HCT116 (cell line): ENCODE data around the gene DRG1. TPM values are rescaled to one million over a fixed set of nuclear protein-coding genes. Genes with fewer than 3 reads are reported as not detected.

Experiments
- ATAC-seq: fragments of 200-7000 bp; cut with Tn5 transposase; 2 replicates; pipeline ENCODE4 v1.9.1; 2020; ENCODE audit warnings: mild to moderate bottlenecking, moderate library complexity
- BruUV-seq: library from RNA; stranded (reverse); fragments of 400-500 nt; replicated peaks from 2 replicates; lab custom pipeline; 2021; lab: Mats Ljungman, UMichigan
- CTCF ChIA-PET: fragments of 300-600 bp; sonication (Branson Sonifier 250); formaldehyde crosslinking; loops from one replicate; lab custom pipeline; 2021; ENCODE audit warnings: antibody characterized with exemption; lab: Charles Lee
- POLR2A ChIA-PET: fragments of 300-600, 350-600 bp; sonication (Branson Sonifier 250); formaldehyde crosslinking; loops from one replicate; lab custom pipeline; 2021; ENCODE audit warnings: antibody characterized with exemption; lab: Charles Lee
- RAD21 ChIA-PET, 2 experiments: fragments of 300-600 bp; sonication (Branson Sonifier 250); formaldehyde crosslinking; loops; one replicate each; lab custom pipeline; 2023; ENCODE audit warnings: low total read pairs in 2 of 2; ENCODE audit not compliant: uncharacterized antibody in 2 of 2, unreplicated experiment in 2 of 2, low non-redundant PET in 1 of 2; lab: Charles Lee
- DNase-seq: peaks from one replicate; pipeline ENCODE4 v3.0.0-alpha.2; 2010; ENCODE audit warnings: low read depth, low spot score
- H2AFZ ChIP-seq: fragments of 200-600 bp; shearing (Covaris generic), sonication (generic); 2 replicates; pipeline ENCODE4 v1.6.1; 2017; ENCODE audit warnings: low read depth, mixed run types, mixed read lengths, antibody characterized with exemption, low read length; ENCODE audit not compliant: poor library complexity, severe bottlenecking
- H3K27ac ChIP-seq: 2 replicates; pipeline ENCODE4 v1.5.1; 2012; ENCODE audit warnings: low read depth, low read length
- H3K27me3 ChIP-seq: fragments of 200-600 bp; sonication (generic); 2 replicates; pipeline ENCODE4 v1.6.1; 2016; ENCODE audit warnings: mixed run types, low read length, mixed read lengths; ENCODE audit not compliant: insufficient read depth
- H3K36me3 ChIP-seq, 2 experiments: fragments of 200-500 bp in 1 of 2; fragments of 200-600 bp in 1 of 2; sonication (Bioruptor generic) in 1 of 2; sonication (generic) in 1 of 2; 2 replicates each; pipeline versions ENCODE4 v1.5.1 to v1.6.1; 2014 to 2016; ENCODE audit warnings: low read length in 2 of 2, inconsistent platforms in 1 of 2, mixed read lengths in 1 of 2, mixed run types in 1 of 2; ENCODE audit not compliant: insufficient read depth in 2 of 2, control insufficient read depth in 1 of 2
- H3K4me1 ChIP-seq, 2 experiments: fragments of 200-600 bp in 1 of 2; sonication (generic) in 1 of 2; 2 replicates each; pipeline versions ENCODE4 v1.5.1 to v1.6.1; 2012 to 2017; ENCODE audit warnings: low read length in 2 of 2, inconsistent platforms in 1 of 2, mild to moderate bottlenecking in 1 of 2, mixed read lengths in 1 of 2, mixed run types in 1 of 2, moderate library complexity in 1 of 2; ENCODE audit not compliant: insufficient read depth in 2 of 2, control insufficient read depth in 1 of 2
- H3K4me2 ChIP-seq: fragments of 200-600 bp; sonication (generic); 2 replicates; pipeline ENCODE4 v1.6.1; 2017; ENCODE audit warnings: mixed run types, low read length, mixed read lengths
- H3K4me3 ChIP-seq, 2 experiments: fragments of 200-600 bp in 1 of 2; sonication (generic) in 1 of 2; replicated peaks in 1 of 2; 2 replicates each; pipeline ENCODE4 v1.5.1; 2011 to 2016; ENCODE audit warnings: low read length in 2 of 2, control low read depth in 1 of 2, low read depth in 1 of 2, mild to moderate bottlenecking in 1 of 2, mixed read lengths in 1 of 2, mixed run types in 1 of 2
- H3K79me2 ChIP-seq: fragments of 200-600 bp; sonication (generic); 2 replicates; pipeline ENCODE4 v1.6.1; 2017; ENCODE audit warnings: mild to moderate bottlenecking, mixed run types, low read length, moderate library complexity, mixed read lengths; ENCODE audit not compliant: insufficient read depth
- H3K9ac ChIP-seq: fragments of 200-600 bp; sonication (generic); 2 replicates; pipeline ENCODE4 v1.6.1; 2016; ENCODE audit warnings: low read length, mixed read lengths
- H3K9me2 ChIP-seq: fragments of 200-600 bp; sonication (generic), shearing (Covaris generic); 2 replicates; pipeline ENCODE4 v1.6.1; 2017; ENCODE audit warnings: mixed run types, mild to moderate bottlenecking, moderate library complexity; ENCODE audit not compliant: insufficient read depth
- H3K9me3 ChIP-seq, 2 experiments: fragments of 200-500 bp in 1 of 2; fragments of 200-600 bp in 1 of 2; sonication (Bioruptor generic) in 1 of 2; sonication (generic) in 1 of 2; 2 replicates each; pipeline ENCODE4 v1.6.1; 2014 to 2017; ENCODE audit warnings: low read length in 2 of 2, mixed read lengths in 2 of 2, inconsistent platforms in 1 of 2, low read depth in 1 of 2, mild to moderate bottlenecking in 1 of 2, mixed run types in 1 of 2, moderate library complexity in 1 of 2; ENCODE audit not compliant: control insufficient read depth in 1 of 2, insufficient read depth in 1 of 2
- H4K20me1 ChIP-seq: fragments of 200-600 bp; sonication (generic), shearing (Covaris generic); 2 replicates; pipeline ENCODE4 v1.6.1; 2017; ENCODE audit warnings: mixed run types, mild to moderate bottlenecking, moderate library complexity; ENCODE audit not compliant: insufficient read depth
- CEBPB ChIP-seq: IDR thresholded peaks from 2 replicates; pipeline ENCODE4 v1.6.1; 2012; ENCODE audit warnings: low read depth
- EGR1 ChIP-seq: IDR thresholded peaks from 2 replicates; pipeline ENCODE4 v1.6.1; 2012; ENCODE audit warnings: low read depth
- POLR2AphosphoS5 ChIP-seq: IDR thresholded peaks from 2 replicates; pipeline ENCODE4 v1.6.1; 2011; ENCODE audit warnings: mild to moderate bottlenecking, low read depth, low read length, moderate library complexity
- RAD21 ChIP-seq: IDR thresholded peaks from 2 replicates; pipeline ENCODE4 v1.6.1; 2012; ENCODE audit warnings: low read depth, mild to moderate bottlenecking
- SP1 ChIP-seq: IDR thresholded peaks from 2 replicates; pipeline ENCODE4 v1.6.1; 2012; ENCODE audit warnings: low read depth
- TCF7L2 ChIP-seq: IDR thresholded peaks from 2 replicates; pipeline ENCODE4 v1.7.0; 2011; ENCODE audit warnings: borderline replicate concordance, inconsistent platforms; ENCODE audit not compliant: insufficient read depth, insufficient read length; ENCODE audit errors: extremely low read depth
- intact Hi-C: fragments of 100-400 bp; cut with micrococcal nuclease; formaldehyde crosslinking; loops from 2 replicates; pipeline ENCODE4 v1.10.0; 2022
- total RNA-seq: library from RNA; stranded (reverse); gene quantifications from one replicate; pipeline ENCODE4 v1.2.1, GENCODE V29; 2021; ENCODE audit not compliant: unreplicated experiment
- TF ChIP-seq, protein P1 (sequence below): IDR thresholded peaks from 2 replicates; pipeline ENCODE4 v1.6.1; 2011; ENCODE audit warnings: mild to moderate bottlenecking, low read length, moderate library complexity; ENCODE audit not compliant: insufficient replicate concordance; ENCODE audit errors: extremely low read depth
- TF ChIP-seq, protein P2 (sequence below): IDR thresholded peaks from 2 replicates; pipeline ENCODE4 v1.6.1; 2012

DRG1 gene
- total RNA-seq, 1 experiment from 2014 or later: 68.2 TPM

DNA sequence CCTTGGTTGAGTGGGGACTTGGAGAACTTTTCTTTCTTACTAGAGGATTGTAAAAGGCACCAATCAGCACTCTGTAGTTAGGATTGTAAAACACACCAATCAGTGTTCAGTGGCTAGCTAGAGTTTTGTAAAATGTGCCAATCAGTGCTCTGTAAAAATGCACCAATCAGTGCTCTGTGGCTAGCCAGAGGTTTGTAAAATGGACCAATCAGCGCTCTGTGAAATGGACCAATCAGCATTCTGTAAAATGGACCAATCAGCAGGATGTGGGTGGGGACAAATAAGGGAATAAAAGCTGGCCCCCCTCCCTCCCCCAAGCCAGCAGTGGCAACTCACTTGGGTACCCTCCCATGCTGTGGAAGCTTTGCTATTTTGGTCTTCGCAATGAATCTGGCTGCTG is 5.5 kb upstream of the DRG1 start:
- intact Hi-C loops: no loop called here
- Histone ChIP-seq H3K9ac (no peak overlapping the region), H3K79me2 (no peaks in the 10 kb centered on the region), H3K27ac (no peak overlapping the region), H3K9me3 (no peaks in the 10 kb centered on the region), H2AFZ (no peak overlapping the region), H3K4me1 (peaks cover 0 to 4% of the 10 kb centered on the region in 2 experiments; a peak in 2 of 4 replicates), H3K36me3 (no peaks in the 10 kb centered on the region), H4K20me1 (no peaks in the 10 kb centered on the region), H3K4me2 (no peak overlapping the region), H3K27me3 (no peaks in the 10 kb centered on the region), H3K4me3 (no peak overlapping the region), H3K9me2 (no peaks in the 10 kb centered on the region)
- BruUV-seq: no TSS peak
- POLR2A ChIA-PET: no interaction called here
- CTCF ChIA-PET: no interaction called here
- DNase-seq: no peak
- TF ChIP-seq EGR1 (no peak), CEBPB (no peak), SP1 (peak; percentile 20; the same call in 1 of the 2 replicates), POLR2AphosphoS5 (no peak)
- RAD21 ChIA-PET: no interaction called here
- no peak for ATAC-seq

DNA sequence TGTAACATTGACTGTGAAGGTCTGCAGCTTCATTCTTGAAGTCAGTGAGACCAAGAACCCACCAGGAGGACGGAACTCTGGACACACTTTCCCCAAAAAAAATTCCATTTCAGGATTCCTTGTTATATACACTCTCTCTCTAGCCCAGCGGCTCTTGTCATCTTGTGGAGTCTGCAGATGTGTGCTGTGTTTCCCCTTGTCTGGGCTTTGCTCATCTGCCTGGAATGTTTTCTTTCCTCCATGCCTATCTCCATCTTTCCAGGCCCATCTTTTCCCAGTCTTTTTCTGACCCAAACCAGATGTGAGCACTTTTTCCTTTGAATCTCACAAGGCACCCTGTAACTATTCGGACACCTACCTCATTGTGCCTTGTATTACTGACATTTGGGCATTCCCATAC is 5.1 kb upstream of the DRG1 start:
- TF ChIP-seq TCF7L2 (no peak), RAD21 (no peak)
- TF ChIP-seq, protein P1, sequence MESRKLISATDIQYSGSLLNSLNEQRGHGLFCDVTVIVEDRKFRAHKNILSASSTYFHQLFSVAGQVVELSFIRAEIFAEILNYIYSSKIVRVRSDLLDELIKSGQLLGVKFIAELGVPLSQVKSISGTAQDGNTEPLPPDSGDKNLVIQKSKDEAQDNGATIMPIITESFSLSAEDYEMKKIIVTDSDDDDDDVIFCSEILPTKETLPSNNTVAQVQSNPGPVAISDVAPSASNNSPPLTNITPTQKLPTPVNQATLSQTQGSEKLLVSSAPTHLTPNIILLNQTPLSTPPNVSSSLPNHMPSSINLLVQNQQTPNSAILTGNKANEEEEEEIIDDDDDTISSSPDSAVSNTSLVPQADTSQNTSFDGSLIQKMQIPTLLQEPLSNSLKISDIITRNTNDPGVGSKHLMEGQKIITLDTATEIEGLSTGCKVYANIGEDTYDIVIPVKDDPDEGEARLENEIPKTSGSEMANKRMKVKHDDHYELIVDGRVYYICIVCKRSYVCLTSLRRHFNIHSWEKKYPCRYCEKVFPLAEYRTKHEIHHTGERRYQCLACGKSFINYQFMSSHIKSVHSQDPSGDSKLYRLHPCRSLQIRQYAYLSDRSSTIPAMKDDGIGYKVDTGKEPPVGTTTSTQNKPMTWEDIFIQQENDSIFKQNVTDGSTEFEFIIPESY: no peak
- TF ChIP-seq, protein P2, sequence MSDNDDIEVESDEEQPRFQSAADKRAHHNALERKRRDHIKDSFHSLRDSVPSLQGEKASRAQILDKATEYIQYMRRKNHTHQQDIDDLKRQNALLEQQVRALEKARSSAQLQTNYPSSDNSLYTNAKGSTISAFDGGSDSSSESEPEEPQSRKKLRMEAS: no peak
- Histone ChIP-seq H3K4me3 (no peak overlapping the region), H3K4me2 (no peak overlapping the region), H3K9me3 (no peaks in the 10 kb centered on the region), H3K79me2 (no peaks in the 10 kb centered on the region), H3K36me3 (no peaks in the 10 kb centered on the region), H3K9me2 (no peaks in the 10 kb centered on the region), H3K9ac (no peak overlapping the region), H4K20me1 (no peaks in the 10 kb centered on the region), H3K27ac (no peak overlapping the region), H3K4me1 (peaks cover 0 to 6% of the 10 kb centered on the region in 2 experiments; a peak in 2 of 4 replicates), H2AFZ (no peak overlapping the region), H3K27me3 (no peaks in the 10 kb centered on the region)
- ATAC-seq (no peak), DNase-seq (no peak)
- intact Hi-C loops: no loop called here
- ChIA-PET RAD21 (no interaction called here), CTCF (no interaction called here), POLR2A (no interaction called here)
- BruUV-seq: no TSS peak
